Measurements from ENCODE around the gene THG1L.
"Not testable (repeated sequence)": the region's sequence is repeated elsewhere in the genome, so short reads cannot be mapped to it uniquely, and the experiment has no call there.

THG1L gene

DNA sequence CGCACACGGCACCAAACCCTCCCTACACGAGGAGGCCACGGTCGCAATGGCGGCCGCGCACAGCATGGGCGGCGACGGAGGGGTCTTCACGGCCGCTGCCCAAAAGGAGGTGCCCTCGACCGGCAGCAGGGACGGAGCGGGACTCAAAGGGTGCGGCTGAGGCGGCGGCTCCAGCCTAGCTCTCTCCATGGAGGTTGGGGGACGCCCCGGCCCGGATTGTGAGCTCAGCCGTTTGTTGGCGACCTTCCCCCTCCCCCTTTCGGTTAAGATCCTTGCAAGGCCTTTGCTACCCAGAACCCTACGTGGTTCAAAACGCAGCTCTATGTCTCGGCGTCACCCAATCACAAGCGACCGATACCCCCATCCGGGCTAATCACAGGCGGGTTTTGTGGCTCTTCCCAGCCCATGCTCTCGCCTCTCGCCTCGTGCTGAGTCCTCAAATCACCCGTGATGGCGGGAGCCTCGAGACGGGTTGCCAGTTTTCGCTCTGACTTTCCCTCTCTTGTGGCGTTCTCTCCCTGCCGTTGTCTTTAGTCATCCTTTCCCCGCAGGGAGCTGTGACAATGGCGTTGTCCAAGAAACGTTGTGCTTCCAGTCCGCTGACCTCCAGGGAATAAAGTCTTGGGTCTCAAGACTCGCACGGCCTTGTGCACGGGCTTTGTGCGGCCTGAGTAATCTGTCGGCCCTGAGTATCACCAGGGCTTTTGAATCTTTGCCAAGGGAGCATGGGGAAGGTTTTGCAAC lies 40.4 kb upstream of the THG1L start (continued):
- TF ChIP-seq CSDC2 (CRISPR knock-in tag; IDR thresholded peaks at IDR 0.05) (no peak), ZFP3 (CRISPR knock-in tag; IDR thresholded peaks at IDR 0.05) (no peak)

DNA sequence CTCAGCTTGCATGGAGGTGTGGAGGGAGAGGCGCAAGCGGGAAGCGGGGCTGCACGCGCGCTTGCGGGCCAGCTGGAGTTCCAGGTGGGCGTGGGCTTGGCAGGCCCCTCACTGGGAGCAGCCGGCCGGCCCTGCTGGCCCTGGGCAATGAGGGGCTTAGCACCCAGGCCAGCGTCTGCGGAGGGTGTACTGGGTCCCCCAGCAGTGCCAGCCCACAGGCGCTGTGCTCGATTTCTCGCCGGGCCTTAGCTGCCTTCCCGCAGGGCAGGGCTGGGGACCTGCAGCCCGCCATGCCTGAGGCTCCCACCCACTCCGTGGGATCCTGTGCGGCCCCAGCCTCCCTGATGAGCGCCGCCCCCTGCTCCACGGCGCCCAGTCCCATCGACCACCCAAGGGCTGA lies 37.4 kb upstream of the THG1L start:
- ATAC-seq, result not testable (repeated sequence)

DNA sequence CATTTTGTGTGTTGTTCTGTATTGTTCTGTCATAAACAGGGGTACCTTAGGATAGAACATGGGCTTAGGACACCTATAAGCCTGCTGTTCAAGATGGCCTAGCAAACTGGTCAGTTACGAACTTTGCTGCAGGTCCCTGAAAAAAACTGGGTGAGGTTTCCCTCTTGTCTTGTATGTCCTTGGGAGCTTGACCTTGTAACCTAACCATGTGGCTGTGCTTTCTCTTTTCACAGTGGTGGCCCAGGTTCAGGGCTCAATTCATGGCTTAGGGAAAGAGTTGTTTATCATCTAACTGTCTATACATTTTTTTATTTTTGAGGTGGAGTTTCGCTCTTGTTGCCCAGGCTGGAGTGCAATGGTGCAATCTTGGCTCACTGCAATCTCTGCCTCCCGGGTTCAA lies 35.1 kb upstream of the THG1L start:
- not testable (repeated sequence) for ATAC-seq

DNA sequence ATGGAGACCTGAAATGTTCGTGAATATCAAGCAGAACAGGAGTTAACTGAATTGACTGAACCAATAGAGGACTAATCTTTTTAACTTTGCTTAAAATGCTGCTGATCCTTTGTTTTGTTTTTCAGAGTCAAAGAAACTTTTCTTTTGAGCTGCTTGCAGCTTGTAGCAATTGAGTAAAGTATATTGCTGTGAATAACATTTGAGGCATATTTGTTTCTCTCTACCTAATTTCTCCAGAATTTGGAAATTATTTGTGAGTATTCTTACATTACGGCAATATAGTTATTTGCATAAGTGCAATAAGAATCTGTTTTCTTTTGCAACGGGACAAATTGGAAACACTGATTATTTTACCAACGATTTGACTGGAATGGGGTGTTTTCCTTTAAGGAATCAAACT lies 32.5 kb upstream of the THG1L start:
- not testable (repeated sequence) for ATAC-seq

- ATAC-seq, result no peak
- TF ChIP-seq ESRRG (CRISPR knock-in tag; IDR thresholded peaks at IDR 0.05) (no peak), CSRNP3 (CRISPR knock-in tag; IDR thresholded peaks at IDR 0.05) (no peak), ZFP3 (CRISPR knock-in tag; IDR thresholded peaks at IDR 0.05) (no peak), ZNF70 (CRISPR knock-in tag; IDR thresholded peaks at IDR 0.05) (no peak), GLIS3 (CRISPR knock-in tag; IDR thresholded peaks at IDR 0.05) (no peak), TCF4 (CRISPR knock-in tag; IDR thresholded peaks at IDR 0.05; ENCODE audit: borderline replicate concordance) (no peak), TSHZ2 (CRISPR knock-in tag; IDR thresholded peaks at IDR 0.05) (no peak), OSR1 (CRISPR knock-in tag; IDR thresholded peaks at IDR 0.05) (no peak), ISL1 (CRISPR knock-in tag; IDR thresholded peaks at IDR 0.05) (no peak), PPARA (CRISPR knock-in tag; IDR thresholded peaks at IDR 0.05; ENCODE audit: borderline replicate concordance) (no peak), PATZ1 (CRISPR knock-in tag; IDR thresholded peaks at IDR 0.05; ENCODE audit: borderline replicate concordance) (no peak), POU6F1 (CRISPR knock-in tag; IDR thresholded peaks at IDR 0.05; ENCODE audit: borderline replicate concordance, low read depth) (no peak)
These were observed 27.5 kb upstream of the THG1L start for GRCh38 chr5:157703736-157704135.

DNA sequence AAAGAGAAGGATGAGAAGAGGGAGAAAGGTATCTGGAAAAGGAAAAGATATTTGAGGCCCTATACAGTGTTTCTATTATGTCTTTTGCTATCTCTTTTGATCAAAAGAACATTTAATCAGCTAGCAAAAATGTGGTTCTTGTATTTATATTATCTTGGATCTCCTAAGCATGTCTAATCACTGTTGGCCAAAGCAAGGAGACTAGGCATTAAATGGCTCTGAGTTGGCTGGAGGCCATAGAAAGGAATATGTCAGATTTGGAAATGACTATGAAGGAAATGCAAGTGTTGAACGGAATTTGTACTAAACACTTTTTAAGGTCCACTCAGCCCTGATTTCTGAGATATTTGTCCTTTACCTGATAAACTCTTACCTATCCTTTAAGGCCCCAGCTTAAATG lies 22.4 kb upstream of the THG1L start:
- TF ChIP-seq ZFP3 (CRISPR knock-in tag; IDR thresholded peaks at IDR 0.05) (peak; percentile 87), ISL1 (CRISPR knock-in tag; IDR thresholded peaks at IDR 0.05) (peak; percentile 69), TSHZ2 (CRISPR knock-in tag; IDR thresholded peaks at IDR 0.05) (no peak)
- ATAC-seq, result peak; percentile 53
